Cerebellar cortex (tissue), 1 donor: Measurements from ENCODE around the gene ADGRG6.

ENCODE experiments used
- DNase-seq: peaks from one replicate; pipeline ENCODE4 v3.0.0-alpha.2; 2015; ENCODE audit warnings: low spot score

ADGRG6 gene

DNA sequence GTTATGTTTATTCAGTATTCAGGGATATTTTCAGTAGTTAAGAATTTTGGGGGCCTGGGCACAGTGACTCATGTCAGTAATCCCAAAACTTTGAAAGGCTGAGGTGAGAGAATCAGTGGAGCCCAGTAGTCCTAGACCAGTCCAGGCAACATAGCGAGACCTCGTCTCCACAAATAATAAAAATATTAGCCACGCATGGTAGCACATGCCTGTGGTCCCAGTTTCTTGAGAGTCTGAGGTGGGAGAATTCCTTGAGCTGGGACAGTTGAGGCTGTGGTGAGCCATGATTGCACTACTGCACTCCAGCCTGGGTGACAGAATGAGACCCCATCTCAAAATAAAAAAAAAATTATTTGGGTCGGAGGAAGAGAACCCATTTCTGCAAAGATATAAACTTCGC, 20.3 kb downstream of the ADGRG6 start:
- DNase-seq, result no peak

DNA sequence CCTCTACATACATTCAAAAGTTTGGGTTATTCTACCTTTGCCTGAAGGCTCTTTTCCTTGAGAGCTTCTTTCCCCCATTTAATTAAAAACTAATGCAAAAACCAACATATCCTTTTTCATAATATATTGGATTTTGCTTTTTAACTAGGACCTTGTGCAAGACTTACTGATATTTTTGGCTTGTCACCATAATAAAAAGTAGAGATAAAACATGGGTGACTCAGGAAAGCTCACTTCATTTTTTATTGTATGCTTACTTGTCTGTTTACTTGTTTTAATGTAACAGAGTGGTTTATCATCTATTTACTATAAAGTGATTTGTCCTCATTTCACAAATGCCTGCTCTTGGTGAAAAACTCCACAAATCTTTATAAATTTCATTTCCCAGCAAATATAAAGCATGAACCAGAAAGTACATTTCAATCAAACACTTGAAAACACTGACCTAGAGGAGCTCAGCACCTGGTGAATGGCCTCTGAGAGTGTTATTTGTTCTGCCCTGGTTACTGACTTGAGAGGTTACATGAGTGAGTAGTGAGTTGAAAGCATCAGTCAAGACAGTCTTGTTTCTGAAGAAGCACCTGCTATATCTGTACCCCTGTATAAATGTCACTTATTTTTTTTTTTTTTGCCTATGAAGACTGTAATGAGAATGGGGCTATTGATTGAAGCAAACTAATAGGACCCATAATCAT, 20.8 kb downstream of the ADGRG6 start:
- no peak for DNase-seq

- no peak for DNase-seq
These were observed 21.6 kb downstream of the ADGRG6 start for GRCh38 chr6:142323377-142323776.

GRCh38 chr6:142324111-142324510, 22.3 kb downstream of the ADGRG6 start:
- no peak for DNase-seq

GRCh38 chr6:142325111-142325510, 23.3 kb downstream of the ADGRG6 start:
- no peak for DNase-seq

- DNase-seq, result no peak
These were observed 24.7 kb downstream of the ADGRG6 start for GRCh38 chr6:142326540-142326939.

- DNase-seq, result no peak
These were observed 26.3 kb downstream of the ADGRG6 start for GRCh38 chr6:142328070-142328469.

DNA sequence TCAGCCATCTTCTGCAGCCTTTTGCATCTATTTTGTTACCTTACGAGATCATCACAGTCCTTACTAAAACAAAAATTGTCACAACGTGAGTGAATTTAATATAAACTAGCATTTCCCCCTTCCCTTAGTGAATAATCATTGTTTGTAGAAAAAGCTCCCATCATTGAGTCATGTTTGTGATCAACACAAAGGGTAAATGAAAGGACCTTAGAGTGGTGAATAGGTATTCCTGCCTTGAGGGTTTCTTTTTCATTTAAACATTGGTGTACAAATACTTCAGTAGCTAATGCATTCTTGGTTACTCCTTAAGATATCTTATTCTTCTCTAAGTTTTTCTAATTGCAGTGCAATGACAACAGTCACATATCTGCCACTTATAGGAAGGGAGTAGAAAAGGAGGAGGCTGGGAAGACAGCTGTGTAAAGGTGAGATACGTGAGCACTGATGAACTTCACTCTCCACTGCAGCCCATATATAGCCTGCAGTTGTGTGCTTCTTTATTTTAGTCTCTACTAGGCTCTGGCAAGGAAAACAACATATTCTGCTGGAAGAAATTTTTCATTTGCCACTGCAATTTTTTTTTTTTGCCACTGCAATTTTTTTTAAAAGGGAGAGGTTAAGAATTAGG, 27.8 kb downstream of the ADGRG6 start:
- no peak for DNase-seq

DNA sequence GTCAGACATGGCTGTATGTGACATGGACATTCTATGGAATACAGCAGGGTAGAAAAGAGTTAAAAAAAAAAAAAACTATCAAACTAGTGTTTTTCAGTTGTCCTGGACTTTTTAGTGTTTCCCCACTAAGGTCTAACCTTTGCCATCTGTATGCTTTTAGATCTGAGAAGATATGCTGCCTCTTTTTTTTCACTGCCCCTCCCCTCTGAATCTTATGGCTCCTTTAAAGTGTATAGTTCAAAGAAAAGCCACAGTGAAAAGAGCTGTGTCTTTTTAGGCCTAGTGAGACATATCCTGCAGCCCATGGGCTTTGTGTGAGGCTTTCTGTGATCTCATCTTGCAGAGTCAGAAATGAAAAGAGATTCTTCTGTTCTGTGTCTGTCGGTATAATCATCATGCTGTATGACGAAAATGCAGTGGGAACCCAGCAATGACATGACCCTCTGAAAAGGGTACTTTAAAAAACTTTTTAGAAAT, 29.3 kb downstream of the ADGRG6 start:
- no peak for DNase-seq

GRCh38 chr6:142331601-142332000, 29.8 kb downstream of the ADGRG6 start:
- no peak for DNase-seq

- DNase-seq, result no peak
These were observed 30.7 kb downstream of the ADGRG6 start for GRCh38 chr6:142332393-142333098.

- no peak for DNase-seq
These were observed 31.6 kb downstream of the ADGRG6 start for GRCh38 chr6:142333431-142333830.

GRCh38 chr6:142334294-142334693, 32.5 kb downstream of the ADGRG6 start:
- DNase-seq, result no peak

DNA sequence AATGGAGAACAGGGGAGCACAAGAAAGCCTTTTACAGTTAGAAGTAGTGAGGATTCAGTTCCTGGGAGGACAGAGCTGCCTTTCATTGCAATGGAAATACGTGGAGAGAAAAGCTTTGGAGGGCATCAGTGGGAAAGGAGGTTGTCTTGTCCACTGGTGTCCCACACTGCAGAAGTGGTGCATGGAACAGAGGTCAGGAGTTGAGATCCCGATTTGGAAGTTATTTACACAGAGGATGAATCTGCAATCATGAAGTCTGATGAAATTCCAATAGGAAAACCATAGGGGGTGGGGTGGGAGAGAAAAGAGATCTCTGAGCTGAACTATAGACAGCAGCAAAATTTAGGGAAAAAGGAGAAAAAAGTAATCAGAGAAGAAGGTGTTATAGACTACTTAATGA, 33.6 kb downstream of the ADGRG6 start:
- no peak for DNase-seq

DNA sequence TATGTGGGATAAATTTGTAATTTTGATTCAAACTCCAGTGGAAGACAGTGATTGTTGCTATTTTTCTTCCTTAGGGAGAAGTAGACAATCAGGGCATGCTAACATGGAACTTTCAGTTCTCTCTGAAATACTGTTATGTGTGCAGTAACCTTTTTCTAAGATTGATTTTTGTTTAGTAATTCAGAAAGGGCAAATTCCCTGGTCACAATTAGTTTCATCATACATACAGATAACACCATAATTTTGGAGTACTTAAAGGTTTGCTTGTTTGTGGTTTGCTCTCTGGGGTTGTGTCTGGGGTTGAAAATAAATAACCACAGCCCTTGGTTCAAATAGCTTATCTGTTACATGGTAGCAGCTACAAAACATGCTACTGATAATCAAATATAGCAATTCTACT, 34.4 kb downstream of the ADGRG6 start:
- DNase-seq, result no peak

GRCh38 chr6:142336787-142337186, 35.0 kb downstream of the ADGRG6 start:
- DNase-seq, result no peak

DNA sequence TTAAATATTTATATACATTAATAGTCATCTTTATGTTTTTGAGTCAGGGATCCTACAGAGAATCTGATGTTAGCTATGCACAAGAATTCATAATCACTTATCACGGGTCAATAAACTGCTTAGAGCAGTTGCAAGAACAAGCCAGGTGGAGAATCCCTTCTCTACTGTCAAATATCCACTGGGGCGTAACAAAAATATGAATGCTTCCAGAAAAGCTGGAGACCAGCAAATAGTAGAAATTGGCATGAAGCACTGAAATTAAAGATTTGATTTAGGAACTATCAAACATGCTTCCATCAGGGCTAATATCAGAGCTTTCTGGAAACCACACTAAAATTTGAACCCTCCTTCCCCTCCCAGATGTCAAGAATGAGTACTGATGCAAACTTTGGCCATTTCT, 37.3 kb downstream of the ADGRG6 start:
- DNase-seq, result no peak

DNA sequence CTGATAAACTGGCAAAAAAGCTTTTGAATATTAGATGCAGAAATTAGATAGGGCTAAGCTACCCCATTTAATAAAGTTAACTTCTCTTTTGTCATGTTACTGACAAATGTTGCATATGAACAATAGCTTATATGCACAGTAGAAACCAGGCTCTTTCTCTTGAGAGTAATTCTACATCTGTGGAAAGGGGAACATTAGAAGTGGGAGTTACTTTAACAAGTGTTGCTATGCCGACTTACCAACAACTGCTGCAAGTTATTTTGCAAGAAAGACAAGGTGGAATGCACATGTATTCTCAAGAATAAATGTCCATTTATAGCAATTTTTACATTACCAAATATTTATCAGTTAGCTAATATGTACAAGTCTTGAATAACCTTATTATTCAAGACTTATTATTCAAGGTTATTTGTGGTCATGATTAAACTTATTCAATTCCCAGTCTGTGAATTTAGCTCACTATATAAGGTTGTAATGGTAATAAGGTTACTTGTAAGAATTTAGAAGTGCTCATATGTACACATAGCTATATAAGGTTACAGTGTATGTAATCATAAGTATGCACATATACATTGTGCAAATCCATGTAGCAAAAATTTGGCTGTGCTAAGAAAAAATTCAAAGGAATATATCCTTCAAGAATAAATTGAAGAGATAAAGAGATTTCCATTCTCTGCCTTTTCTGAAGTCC, 38.3 kb downstream of the ADGRG6 start:
- no peak for DNase-seq

DNA sequence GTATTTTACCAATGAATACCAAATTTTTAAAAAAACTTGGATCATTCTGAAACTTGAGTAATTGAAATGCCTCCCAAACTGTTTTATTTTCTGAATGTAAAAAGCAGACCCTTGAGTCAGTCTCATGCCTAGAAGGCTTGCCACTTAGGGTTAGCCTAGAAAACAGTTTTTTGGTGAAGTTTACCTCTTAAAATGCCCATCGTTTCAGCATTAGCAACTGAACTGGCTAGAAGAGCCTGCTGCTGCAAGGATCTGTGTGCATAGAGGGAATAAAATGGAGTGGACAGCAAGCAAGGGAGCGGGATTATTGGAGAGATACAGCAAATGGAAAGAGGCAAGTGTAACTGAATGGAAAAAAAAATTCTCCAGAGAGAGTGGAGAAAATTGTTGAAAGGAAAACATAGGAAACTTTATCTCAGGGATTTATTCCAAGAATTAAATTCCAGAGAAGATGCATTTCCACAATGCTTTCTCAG, 40.1 kb downstream of the ADGRG6 start:
- no peak for DNase-seq

DNA sequence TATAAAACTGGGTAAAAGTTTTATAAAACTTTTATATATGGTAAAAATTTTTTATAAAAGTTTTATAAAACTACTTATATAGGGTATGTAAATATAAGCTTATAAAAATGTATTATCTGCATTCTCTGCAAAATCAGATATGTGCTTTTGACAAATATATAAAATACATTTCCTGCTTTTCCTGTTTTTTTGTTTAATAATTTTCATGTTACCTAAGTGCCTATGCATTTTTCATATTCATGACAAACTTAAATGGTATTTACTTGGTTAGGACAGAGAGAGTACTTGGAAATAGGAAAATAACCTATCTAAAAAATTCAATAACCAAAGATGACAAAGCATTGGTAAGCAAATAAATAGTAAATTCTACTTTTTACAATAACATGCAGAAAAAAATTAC, 41.2 kb downstream of the ADGRG6 start:
- DNase-seq, result no peak

DNA sequence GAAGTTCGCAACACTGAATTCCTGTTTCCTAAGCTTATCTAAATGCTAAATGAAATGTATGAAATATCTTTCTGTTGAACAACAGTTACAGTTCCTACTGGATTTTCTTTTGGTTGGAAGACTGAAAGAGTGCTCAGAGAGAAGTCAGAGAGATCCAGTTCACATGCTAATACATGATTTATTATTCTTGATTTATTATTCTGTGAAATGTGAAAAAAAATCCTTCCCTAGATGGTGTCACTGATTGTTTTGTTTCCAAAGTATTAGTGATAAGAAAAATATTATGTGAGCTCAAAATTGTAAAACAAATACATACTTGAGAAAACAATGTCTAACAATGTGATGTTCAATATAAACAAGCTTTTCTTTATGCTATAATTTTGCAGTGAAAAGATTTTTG, 42.1 kb downstream of the ADGRG6 start:
- no peak for DNase-seq

- DNase-seq, result no peak
These were observed 43.5 kb downstream of the ADGRG6 start for GRCh38 chr6:142345261-142345660.
